IMR-90 (cell line): ENCODE data around the gene KCNK17. TPM values are rescaled to one million over a fixed set of nuclear protein-coding genes. Genes with fewer than 3 reads are reported as not detected.

Experiments used
- ATAC-seq: fragments of 200-7000 bp; cut with Tn5 transposase; 2 replicates; pipeline ENCODE4 v1.9.1; 2020; ENCODE audit warnings: low read depth, mild to moderate bottlenecking, moderate library complexity
- BruUV-seq: library from RNA; stranded (reverse); fragments of 400-500 nt; replicated peaks from 2 replicates; lab custom pipeline; 2021; lab: Mats Ljungman, UMichigan
- CTCF ChIA-PET: fragments of 300-600 bp; formaldehyde crosslinking; extraction: SDS; loops from one replicate; lab custom pipeline; 2021; ENCODE audit warnings: antibody characterized with exemption; lab: Yijun Ruan, JAX
- POLR2A ChIA-PET: fragments of 300-600 bp; sonication (Branson Sonifier 250); formaldehyde crosslinking; loops from one replicate; lab custom pipeline; 2022; ENCODE audit warnings: antibody characterized with exemption; ENCODE audit not compliant: unreplicated experiment; lab: Charles Lee
- DNase-seq: peaks from one replicate; pipeline ENCODE4 v3.0.0; 2013
- H2AFZ ChIP-seq: replicated peaks from 2 replicates; pipeline ENCODE3; 2013; ENCODE audit warnings: low read length, mild to moderate bottlenecking; ENCODE audit not compliant: poor library complexity
- H2AK5ac ChIP-seq: 2 replicates; pipeline ENCODE4 v1.6.1; 2013; ENCODE audit warnings: low read depth, low read length, inconsistent platforms
- H2AK9ac ChIP-seq: replicated peaks from 2 replicates; pipeline ENCODE3; 2013; ENCODE audit warnings: mild to moderate bottlenecking, low read depth, low read length, moderate library complexity; ENCODE audit not compliant: poor library complexity
- H2BK120ac ChIP-seq: 2 replicates; pipeline ENCODE4 v1.6.1; 2013; ENCODE audit warnings: low read depth, low read length, inconsistent platforms
- H2BK15ac ChIP-seq: 3 replicates; pipeline ENCODE4 v1.6.1; 2013; ENCODE audit warnings: low read depth, low read length, inconsistent platforms
- H2BK20ac ChIP-seq: 2 replicates; pipeline ENCODE4 v1.6.1; 2013; ENCODE audit warnings: low read depth, mild to moderate bottlenecking, inconsistent platforms, low read length, moderate library complexity
- H2BK5ac ChIP-seq: 2 replicates; pipeline ENCODE4 v1.6.1; 2013; ENCODE audit warnings: mild to moderate bottlenecking, low read depth, low read length, inconsistent platforms; ENCODE audit not compliant: poor library complexity, severe bottlenecking
- H3K14ac ChIP-seq: replicated peaks from 2 replicates; pipeline ENCODE4 v1.6.1; 2013; ENCODE audit warnings: low read depth, low read length, inconsistent platforms
- H3K18ac ChIP-seq: 2 replicates; pipeline ENCODE4 v1.6.1; 2013; ENCODE audit warnings: low read depth, low read length, control low read depth
- H3K23ac ChIP-seq: 2 replicates; pipeline ENCODE4 v1.6.1; 2013; ENCODE audit warnings: low read depth, low read length, inconsistent platforms
- H3K27ac ChIP-seq: 2 replicates; pipeline ENCODE4 v1.5.1; 2013; ENCODE audit warnings: mild to moderate bottlenecking, control low read depth, low read length; ENCODE audit not compliant: insufficient read depth
- H3K27me3 ChIP-seq: 2 replicates; pipeline ENCODE4 v1.6.1; 2013; ENCODE audit warnings: low read length; ENCODE audit not compliant: control insufficient read depth, insufficient read depth
- H3K36me3 ChIP-seq: 2 replicates; pipeline ENCODE4 v1.6.1; 2013; ENCODE audit warnings: low read length, mixed read lengths; ENCODE audit not compliant: control insufficient read depth, insufficient read depth
- H3K4ac ChIP-seq: 2 replicates; pipeline ENCODE4 v1.6.1; 2013; ENCODE audit warnings: low read depth, low read length, inconsistent platforms
- H3K4me1 ChIP-seq: 2 replicates; pipeline ENCODE4 v1.6.1; 2013; ENCODE audit warnings: low read length, mixed read lengths; ENCODE audit not compliant: control insufficient read depth, insufficient read depth
- H3K4me2 ChIP-seq: 2 replicates; pipeline ENCODE4 v1.6.1; 2013; ENCODE audit warnings: low read depth, mild to moderate bottlenecking, control low read depth, low read length, moderate library complexity
- H3K4me3 ChIP-seq: 2 replicates; pipeline ENCODE4 v1.5.1; 2013; ENCODE audit warnings: low read depth, mild to moderate bottlenecking, control low read depth, low read length, moderate library complexity; ENCODE audit not compliant: insufficient read depth
- H3K56ac ChIP-seq: 2 replicates; pipeline ENCODE4 v1.6.1; 2013; ENCODE audit warnings: low read length, inconsistent platforms; ENCODE audit not compliant: insufficient read depth; ENCODE audit errors: extremely low read depth
- H3K79me1 ChIP-seq, 2 experiments: 2 replicates each; pipeline ENCODE4 v1.6.1; 2013; ENCODE audit warnings: low read length in 2 of 2, inconsistent platforms in 1 of 2, low read depth in 1 of 2
- H3K9ac ChIP-seq: 2 replicates; pipeline ENCODE4 v1.6.1; 2013; ENCODE audit warnings: low read depth, low read length, control low read depth
- H3K9me1 ChIP-seq: 2 replicates; pipeline ENCODE4 v1.6.1; 2013; ENCODE audit warnings: low read length, inconsistent platforms; ENCODE audit not compliant: insufficient read depth
- H3K9me3 ChIP-seq: 2 replicates; pipeline ENCODE4 v1.6.1; 2013; ENCODE audit warnings: low read length; ENCODE audit not compliant: control insufficient read depth, insufficient read depth
- H4K20me1 ChIP-seq: 2 replicates; pipeline ENCODE4 v1.6.1; 2013; ENCODE audit warnings: low read length, inconsistent platforms; ENCODE audit not compliant: insufficient read depth
- H4K5ac ChIP-seq: 2 replicates; pipeline ENCODE4 v1.6.1; 2013; ENCODE audit warnings: mild to moderate bottlenecking, low read depth, low read length, control low read depth
- H4K8ac ChIP-seq, 2 experiments: 2 replicates each; pipeline ENCODE4 v1.6.1; 2013; ENCODE audit warnings: low read depth in 2 of 2, low read length in 2 of 2, control low read depth in 1 of 2, inconsistent platforms in 1 of 2
- H4K91ac ChIP-seq: 2 replicates; pipeline ENCODE4 v1.6.1; 2013; ENCODE audit warnings: low read depth, low read length, inconsistent platforms; ENCODE audit not compliant: insufficient read depth
- BHLHE40 ChIP-seq: fragments of 150-350 bp; IDR thresholded peaks from 2 replicates; pipeline ENCODE4 v1.6.1; 2016; ENCODE audit warnings: mild to moderate bottlenecking, low read depth, low read length
- CEBPB ChIP-seq: IDR thresholded peaks from 2 replicates; pipeline ENCODE4 v1.6.1; 2012; ENCODE audit warnings: low read depth, low read length, improper control_type of control experiment
- CHD1 ChIP-seq: IDR thresholded peaks from 2 replicates; pipeline ENCODE4 v1.6.1; 2012; ENCODE audit warnings: low read depth, low read length, improper control_type of control experiment
- CTCF ChIP-seq: conservative IDR thresholded peaks from 2 replicates; pipeline ENCODE4 v1.5.1; 2012; ENCODE audit warnings: mild to moderate bottlenecking, low read depth, low read length, improper control_type of control experiment
- ELK1 ChIP-seq: fragments of 150-350 bp; IDR thresholded peaks from 2 replicates; pipeline ENCODE4 v1.6.1; 2016; ENCODE audit warnings: low read depth, mild to moderate bottlenecking, low read length, moderate library complexity, borderline replicate concordance
- FOS ChIP-seq: fragments of 150-350 bp; IDR thresholded peaks from 2 replicates; pipeline ENCODE4 v1.6.1; 2016; ENCODE audit warnings: low read depth, low read length
- MAFK ChIP-seq: IDR thresholded peaks from 2 replicates; pipeline ENCODE4 v1.6.1; 2012; ENCODE audit warnings: low read depth, low read length, improper control_type of control experiment
- MAZ ChIP-seq: IDR thresholded peaks from 2 replicates; pipeline ENCODE4 v1.6.1; 2012; ENCODE audit warnings: low read depth, mild to moderate bottlenecking, low read length, improper control_type of control experiment, moderate library complexity, borderline replicate concordance
- MXI1 ChIP-seq: IDR thresholded peaks from 2 replicates; pipeline ENCODE4 v1.6.1; 2012; ENCODE audit warnings: low read depth, mild to moderate bottlenecking, low read length, moderate library complexity, borderline replicate concordance
- NFE2L2 ChIP-seq: fragments of 150-350 bp; IDR thresholded peaks from 2 replicates; pipeline ENCODE4 v1.6.1; 2016; ENCODE audit warnings: low read depth, mild to moderate bottlenecking, low read length
- POLR2A ChIP-seq: IDR thresholded peaks from 2 replicates; pipeline ENCODE4 v1.6.1; 2012; ENCODE audit warnings: mild to moderate bottlenecking, low read depth, low read length
- RAD21 ChIP-seq: IDR thresholded peaks from 2 replicates; pipeline ENCODE4 v1.6.1; 2012; ENCODE audit warnings: low read length, improper control_type of control experiment
- RCOR1 ChIP-seq: IDR thresholded peaks from 2 replicates; pipeline ENCODE4 v1.6.1; 2012; ENCODE audit warnings: mild to moderate bottlenecking, low read length, improper control_type of control experiment; ENCODE audit not compliant: insufficient replicate concordance
- RFX5 ChIP-seq: IDR thresholded peaks from 2 replicates; pipeline ENCODE4 v1.8.0; 2012; ENCODE audit warnings: low read depth, mild to moderate bottlenecking, low read length, moderate library complexity
- SMC3 ChIP-seq: fragments of 150-350 bp; IDR thresholded peaks from 2 replicates; pipeline ENCODE4 v1.6.1; 2016; ENCODE audit warnings: low read depth, mild to moderate bottlenecking, antibody characterized with exemption, low read length, moderate library complexity
- USF2 ChIP-seq: fragments of 150-350 bp; IDR thresholded peaks from 2 replicates; pipeline ENCODE4 v1.6.1; 2017; ENCODE audit warnings: mild to moderate bottlenecking, antibody characterized with exemption, low read length, low read depth
- WGBS, 2 experiments: methylation state at CpG; one replicate each; pipeline versions ENCODE4 v1.1.5 to v1.1.7; 2013; ENCODE audit warnings: missing lambda C conversion rate in 2 of 2; ENCODE audit not compliant: insufficient read length in 1 of 2; ENCODE audit errors: extremely low coverage in 2 of 2; 5-methylcytosine and 5-hydroxymethylcytosine counted together
- dilution Hi-C: fragments of 300-500 bp; cut with HindIII; formaldehyde crosslinking; loops from one replicate; pipeline ENCODE4 v1.14.3; 2018; ENCODE audit warnings: low sequenced_read_pairs; ENCODE audit not compliant: unreplicated experiment
- in situ Hi-C: fragments of 300-500 bp; cut with MboI; formaldehyde crosslinking; loops from 3 replicates; pipeline ENCODE4 v1.14.3; 2019; ENCODE audit warnings: low sequenced_read_pairs, inconsistent platforms, mixed read lengths
- intact Hi-C: fragments of 100-400 bp; cut with micrococcal nuclease; formaldehyde crosslinking; loops from 2 replicates; pipeline ENCODE4 v1.10.0; 2022
- polyA plus RNA-seq, 3 experiments: library from polyadenylated mRNA; depleted of rRNA; stranded (reverse); fragments of >200 nt; gene quantifications; 2 replicates each; pipeline ENCODE4 v1.2.3, GENCODE V29; 2012; ENCODE audit warnings: low replicate concordance in 1 of 3
- total RNA-seq: library from RNA; depleted of rRNA; stranded (reverse); fragments of >200 nt; gene quantifications from 2 replicates; pipeline ENCODE4 v1.2.3, GENCODE V29; 2012

Gene KCNK17
- total and polyA plus RNA-seq, 2 of the 4 experiments (the other 2 are of a cell fraction): not detected

DNA sequence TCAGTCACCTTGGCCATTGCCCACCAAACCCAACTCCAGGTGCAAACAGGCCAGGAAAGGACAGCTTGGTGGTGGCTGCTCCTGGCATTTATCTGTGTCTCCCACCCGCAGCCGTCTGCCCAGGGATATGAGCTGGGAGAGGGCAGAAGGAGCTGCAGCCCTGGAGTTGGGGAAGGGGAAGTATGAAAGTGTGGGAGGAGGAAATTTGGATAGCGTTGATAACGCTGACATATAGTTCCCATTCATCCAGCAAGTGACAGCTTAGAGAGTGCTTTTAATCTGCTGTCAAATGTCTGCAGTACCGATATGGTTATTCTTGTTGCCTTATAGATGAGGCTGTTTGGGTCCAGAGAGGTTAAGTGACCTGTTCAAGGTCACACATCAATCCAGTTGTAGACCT lies 7.5 kb upstream of the KCNK17 start:
- in situ Hi-C loops: no loop called here
- TF ChIP-seq ELK1: no peak
- no peak for TF ChIP-seq FOS
- no peak for TF ChIP-seq CEBPB
- TF ChIP-seq CTCF: no peak
- TF ChIP-seq POLR2A: no peak
- no peak for TF ChIP-seq RAD21
- no peak for TF ChIP-seq BHLHE40
- TF ChIP-seq NFE2L2: no peak
- no peak for TF ChIP-seq RFX5
- TF ChIP-seq MAFK: no peak
- TF ChIP-seq MAZ: no peak
- no peak for TF ChIP-seq CHD1
- TF ChIP-seq SMC3: no peak
- TF ChIP-seq USF2: no peak
- TF ChIP-seq RCOR1: no peak
- TF ChIP-seq MXI1: no peak
- no peak overlapping the region for H3K4me2 ChIP-seq
- POLR2A ChIA-PET: no interaction called here
- no peaks in the 10 kb centered on the region for H3K79me1 ChIP-seq
- no peak overlapping the region for H3K18ac ChIP-seq
- no peak overlapping the region for H2AK9ac ChIP-seq
- H2BK5ac ChIP-seq: no peak overlapping the region
- no peak overlapping the region for H2AFZ ChIP-seq
- no TSS peak for BruUV-seq
- no peak overlapping the region for H4K91ac ChIP-seq
- H3K14ac ChIP-seq: no peak overlapping the region
- H2BK15ac ChIP-seq: no peak overlapping the region
- H2BK120ac ChIP-seq: no peak overlapping the region
- CTCF ChIA-PET: no interaction called here
- no peaks in the 10 kb centered on the region for H3K27me3 ChIP-seq
- no peak overlapping the region for H3K9ac ChIP-seq
- no peak overlapping the region for H3K27ac ChIP-seq
- 42% methylated on average over 2 of the region's 5 CpGs; no CpG with 5 or more reads in 1 of the 2 experiments for WGBS, 2 experiments
- no peak for DNase-seq
- no peak overlapping the region for H4K8ac ChIP-seq
- H3K23ac ChIP-seq: no peak overlapping the region
- H3K36me3 ChIP-seq: no peaks in the 10 kb centered on the region
- H3K9me3 ChIP-seq: no peaks in the 10 kb centered on the region
- no peak overlapping the region for H3K56ac ChIP-seq
- dilution Hi-C loops: no loop called here
- H3K4ac ChIP-seq: no peak overlapping the region
- H3K4me1 ChIP-seq: no peaks in the 10 kb centered on the region
- H4K5ac ChIP-seq: no peak overlapping the region
- ATAC-seq: no peak
- H2AK5ac ChIP-seq: no peak overlapping the region
- intact Hi-C loops: no loop called here
- H3K4me3 ChIP-seq: no peak overlapping the region
- no peaks in the 10 kb centered on the region for H4K20me1 ChIP-seq
- no peaks in the 10 kb centered on the region for H3K9me1 ChIP-seq
- no peak overlapping the region for H2BK20ac ChIP-seq
